Stimulated activated CD8-positive, alpha-beta memory T cell treated with anti-CD3 and anti-CD28 coated beads, Interleukin-7, amount 100 ng/mL, for 48 hours (primary cell): ENCODE data around the gene BECN2.
"Not testable (repeated sequence)": the region's sequence is repeated elsewhere in the genome, so short reads cannot be mapped to it uniquely, and the experiment has no call there.

Experiments
- DNase-seq, 2 donors: peaks; one replicate each; pipeline ENCODE4 v3.0.0-alpha.2; 2020; ENCODE audit warnings: low read depth in 1 of 2; ENCODE audit errors: extremely low read depth in 1 of 2

BECN2 gene

DNA sequence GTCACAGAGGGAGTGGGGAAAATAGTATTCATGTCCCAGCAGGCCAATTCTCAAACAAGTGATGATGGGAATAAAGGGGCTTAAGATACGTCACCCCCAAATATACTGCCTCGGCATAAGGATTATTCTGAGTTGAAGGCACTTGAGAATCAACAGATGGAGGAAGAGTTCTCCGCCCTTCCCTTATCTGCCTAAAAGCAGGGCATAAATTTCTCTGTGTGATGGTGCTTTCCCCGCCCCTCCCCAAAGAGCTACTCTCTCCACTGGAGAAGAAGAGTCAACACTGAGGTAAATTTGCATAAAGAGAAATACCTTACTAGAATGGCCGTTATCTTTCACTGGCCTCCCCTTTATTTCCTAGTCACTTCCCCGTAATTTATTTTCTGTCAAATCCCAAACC lies 18.7 kb downstream of the BECN2 start:
- DNase-seq, result no peak

DNA sequence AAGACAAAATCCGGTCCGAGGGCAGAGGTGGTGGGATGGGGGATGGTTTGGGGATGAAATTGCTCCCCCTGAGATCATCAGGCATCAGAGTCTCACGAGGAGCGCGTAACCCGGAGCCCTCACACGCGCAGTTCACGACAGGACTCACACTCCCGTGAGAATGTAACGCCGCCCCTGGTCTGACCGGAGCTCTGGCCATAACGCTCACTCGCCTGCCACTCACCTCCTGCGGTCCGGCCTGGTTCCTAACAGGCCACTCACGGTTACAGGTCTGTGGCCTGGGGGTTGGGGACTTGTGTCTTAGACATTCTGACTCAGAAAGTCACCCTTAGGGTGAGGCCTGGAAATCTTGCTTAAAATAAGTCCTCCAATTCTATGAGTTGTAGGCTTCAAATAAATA lies 21.5 kb downstream of the BECN2 start:
- DNase-seq, result no peak

DNA sequence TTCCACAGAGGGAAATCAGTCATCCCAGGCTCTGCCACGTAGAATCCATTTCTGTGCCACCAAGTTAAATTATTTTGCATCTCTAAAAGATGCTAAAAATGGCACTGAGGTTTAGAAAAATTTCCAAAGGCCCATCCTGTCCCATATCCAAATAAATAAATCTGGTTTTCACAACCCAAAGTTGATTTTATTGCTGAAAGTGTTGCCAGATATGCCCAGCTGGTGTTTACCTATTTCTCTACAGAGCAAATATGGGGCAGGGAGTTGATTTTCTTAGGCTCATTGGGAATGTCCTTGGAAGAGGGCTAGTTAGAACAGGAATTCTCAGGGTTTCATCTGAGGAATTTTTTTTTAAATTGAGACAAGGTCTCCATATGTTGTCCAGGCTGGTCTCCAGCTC lies 22.4 kb downstream of the BECN2 start:
- no peak for DNase-seq

DNA sequence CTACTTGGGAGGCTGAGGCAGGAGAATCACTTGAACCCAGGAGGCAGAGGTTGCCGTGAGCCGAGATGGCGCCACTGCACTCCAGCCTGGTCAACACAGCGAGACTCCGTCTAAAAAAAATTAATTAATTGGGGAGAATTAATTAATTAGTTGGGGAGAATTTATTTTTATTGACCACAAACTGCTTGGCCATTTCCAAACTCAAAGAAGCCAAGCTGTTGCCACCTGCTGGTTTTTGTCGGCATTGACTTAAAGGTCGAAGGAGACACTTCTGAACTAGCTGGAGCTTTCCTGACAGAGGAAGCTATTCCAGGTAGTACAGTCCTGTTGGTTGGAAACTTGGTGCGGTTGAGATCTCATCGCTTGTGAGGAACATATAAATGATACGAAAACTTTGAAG lies 28.2 kb downstream of the BECN2 start:
- DNase-seq, result no peak

DNA sequence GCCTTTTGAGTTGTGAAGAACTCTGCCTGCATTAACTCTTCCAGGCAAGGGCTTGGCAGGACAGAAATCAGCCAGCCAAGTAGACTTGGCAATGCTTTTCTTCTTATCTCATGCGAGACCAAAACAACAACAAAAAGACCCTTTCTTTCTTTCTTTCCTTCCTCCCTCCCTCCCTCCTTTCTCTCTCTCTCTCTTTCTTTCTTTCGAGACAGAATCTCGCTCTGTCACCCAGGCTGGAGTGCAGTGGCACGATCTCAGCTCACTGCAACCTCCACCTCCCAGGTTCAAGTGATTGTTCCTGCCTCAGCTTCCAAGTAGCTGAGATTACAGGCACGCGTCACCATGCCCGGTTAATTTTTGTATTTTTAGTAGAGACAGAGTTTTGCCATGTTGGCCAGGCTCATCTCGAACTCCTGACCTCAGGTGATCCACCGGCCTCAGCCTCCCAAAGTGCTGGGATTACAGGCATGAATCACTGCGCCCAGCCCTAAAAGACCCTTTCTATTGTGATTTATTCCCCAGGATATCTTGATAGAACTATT lies 30.9 kb downstream of the BECN2 start:
- DNase-seq, result not testable (repeated sequence)

DNA sequence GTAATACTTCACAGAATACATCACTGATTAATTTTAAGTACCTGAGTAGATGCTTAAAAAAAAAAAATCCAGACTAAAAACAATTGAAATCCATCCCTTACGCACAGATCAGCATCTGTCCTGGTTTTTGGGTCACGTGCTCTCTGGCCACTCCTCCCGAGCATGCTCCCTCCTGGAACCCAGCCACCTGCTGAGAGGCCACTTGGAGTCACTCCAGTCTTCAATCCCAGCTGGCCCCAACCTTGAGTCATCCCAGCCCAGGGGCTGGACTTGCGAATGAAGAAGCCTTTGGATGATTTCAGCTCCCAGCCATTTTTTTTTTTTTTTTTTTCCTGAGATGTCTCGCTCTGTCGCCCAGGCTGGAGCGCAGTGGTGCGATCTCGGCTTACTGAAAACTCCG lies 32.5 kb downstream of the BECN2 start:
- DNase-seq, result no peak

DNA sequence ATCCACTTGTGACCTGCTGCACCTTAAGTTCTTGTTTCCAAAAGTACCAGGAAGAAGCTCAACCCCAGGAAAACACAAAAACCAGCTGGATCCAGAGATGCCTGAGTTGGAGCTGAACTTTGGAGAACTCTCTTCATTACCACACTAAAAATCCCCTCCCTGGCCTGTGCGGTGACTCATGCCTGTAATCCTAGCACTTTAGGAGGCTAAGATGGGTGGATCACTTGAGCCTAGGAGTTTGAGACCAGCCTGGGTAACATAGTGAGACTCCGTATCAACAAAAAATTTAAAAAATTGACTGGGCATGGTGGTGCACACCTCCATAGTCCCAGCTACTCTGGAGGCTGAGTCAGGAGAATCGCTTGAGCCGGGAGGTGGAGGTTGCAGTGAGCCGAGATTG lies 35.2 kb downstream of the BECN2 start:
- DNase-seq, result no peak

DNA sequence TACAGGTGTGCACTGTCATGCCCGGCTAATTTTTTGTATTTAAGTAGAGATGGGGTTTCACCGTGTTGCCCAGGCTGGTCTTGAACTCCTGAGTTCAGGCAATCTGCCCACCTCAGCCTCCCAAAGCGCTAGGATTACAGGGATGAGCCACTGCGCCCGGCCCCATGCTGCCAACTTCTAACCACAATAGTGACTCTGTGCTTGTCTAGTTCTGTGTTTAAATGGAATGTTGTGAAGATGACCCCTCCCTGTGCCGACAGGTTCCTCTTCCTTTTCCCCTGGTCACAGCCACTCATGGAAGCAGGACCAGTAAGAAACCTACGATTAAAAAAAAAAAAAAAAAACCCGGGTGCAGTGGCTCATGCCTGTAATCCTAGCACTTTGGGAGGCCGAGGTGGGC lies 36.6 kb downstream of the BECN2 start:
- no peak for DNase-seq

DNA sequence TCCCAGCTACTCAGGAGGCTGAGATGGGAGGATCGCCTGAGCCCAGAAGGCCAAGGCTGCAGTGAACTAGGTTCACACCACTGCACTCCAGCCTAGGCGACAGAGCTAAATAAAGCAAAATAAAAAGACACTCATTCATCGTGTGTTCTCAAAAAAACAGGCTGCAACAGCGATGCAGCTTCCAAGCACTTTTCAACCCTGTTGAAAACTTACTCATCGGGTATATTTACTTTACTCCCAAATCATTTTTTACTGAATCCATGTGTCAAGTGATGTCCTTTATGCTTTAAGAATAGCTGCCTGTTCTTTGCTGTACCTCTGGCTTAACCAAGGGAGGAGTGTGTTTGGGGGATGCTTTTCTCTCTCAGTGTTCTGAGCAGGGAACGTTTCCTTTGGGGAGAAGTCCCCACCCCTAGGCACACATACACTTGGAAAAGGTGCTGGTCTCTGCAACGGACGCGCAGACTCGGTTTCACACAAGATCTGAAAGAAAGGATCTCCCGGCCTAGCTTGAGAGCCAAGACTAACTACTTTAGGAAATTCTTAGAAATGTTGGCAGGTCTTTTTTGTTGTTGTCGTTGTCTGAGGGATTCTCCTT lies 39.9 kb downstream of the BECN2 start:
- DNase-seq, result no peak

DNA sequence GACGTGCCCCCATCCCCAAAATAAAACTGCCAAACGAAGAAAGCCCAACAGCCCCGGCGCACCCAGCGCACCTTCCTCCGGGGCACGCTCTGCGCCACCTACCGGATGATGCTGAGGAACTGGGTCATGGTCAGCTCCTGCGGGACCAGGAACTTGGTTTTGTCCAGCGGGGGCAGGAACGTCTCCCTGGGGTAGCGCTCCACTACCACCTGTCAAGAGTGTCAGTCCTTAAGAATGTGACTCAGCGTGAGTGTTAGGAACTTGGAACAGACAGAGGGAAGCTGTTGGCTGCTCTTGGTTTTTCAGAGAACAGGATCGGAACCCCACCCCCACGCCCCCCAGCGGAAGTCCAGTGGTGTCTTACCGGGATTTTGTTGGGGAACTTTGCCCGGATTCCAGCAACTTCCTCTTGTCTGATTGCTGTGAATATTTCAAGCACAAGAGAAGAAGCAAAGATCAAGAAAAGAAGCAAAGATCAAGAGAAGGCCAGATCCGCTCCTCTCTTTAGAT lies 40.9 kb downstream of the BECN2 start:
- peak; percentile 17 to 21 for DNase-seq

DNA sequence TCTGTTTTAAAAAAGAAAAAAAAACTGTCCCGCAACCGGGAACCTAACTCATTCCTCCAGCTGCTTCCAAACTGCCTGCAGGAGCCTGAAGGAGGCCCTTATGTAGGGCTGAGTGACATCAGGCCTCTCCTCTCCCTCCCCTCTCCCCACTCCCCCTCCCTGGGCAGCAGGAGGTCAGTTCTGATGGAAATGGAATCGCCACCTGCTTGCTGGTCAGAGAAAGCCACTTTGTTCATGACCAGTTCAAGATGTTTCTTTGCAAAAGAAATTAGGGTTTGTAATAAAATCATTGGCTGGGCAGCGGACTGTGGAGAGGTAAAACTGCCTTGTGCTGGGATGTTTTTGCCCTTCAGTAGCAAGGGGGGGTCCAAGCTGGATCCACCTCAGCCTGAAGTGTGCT lies 41.5 kb downstream of the BECN2 start, which contains the start of gene MAP1LC3C:
Gene MAP1LC3C, minus strand, starts transcription at position 73 of the 400 bp plus-strand sequence. CDS start 90 bp downstream, outside the sequence.
- DNase-seq, result no peak

DNA sequence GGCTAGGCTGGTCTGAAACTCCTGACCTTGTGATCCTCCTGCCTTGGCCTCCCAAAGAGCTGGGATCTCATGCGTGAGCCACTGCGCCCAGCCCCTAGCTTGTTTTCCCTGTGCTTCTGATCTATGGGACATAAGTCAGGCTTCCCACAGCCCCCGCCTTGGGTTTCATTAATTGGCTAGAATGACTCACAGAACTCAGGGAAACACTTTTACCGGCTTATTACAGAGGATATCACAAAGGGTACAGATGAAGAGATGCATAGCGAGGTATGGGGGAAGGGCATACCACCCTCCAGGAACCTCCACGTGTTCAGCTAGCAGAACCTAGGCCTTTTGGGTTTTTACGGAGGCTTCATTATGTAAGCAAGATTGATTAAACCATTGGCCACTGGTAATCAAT lies 42.9 kb downstream of the BECN2 start:
- no peak for DNase-seq

DNA sequence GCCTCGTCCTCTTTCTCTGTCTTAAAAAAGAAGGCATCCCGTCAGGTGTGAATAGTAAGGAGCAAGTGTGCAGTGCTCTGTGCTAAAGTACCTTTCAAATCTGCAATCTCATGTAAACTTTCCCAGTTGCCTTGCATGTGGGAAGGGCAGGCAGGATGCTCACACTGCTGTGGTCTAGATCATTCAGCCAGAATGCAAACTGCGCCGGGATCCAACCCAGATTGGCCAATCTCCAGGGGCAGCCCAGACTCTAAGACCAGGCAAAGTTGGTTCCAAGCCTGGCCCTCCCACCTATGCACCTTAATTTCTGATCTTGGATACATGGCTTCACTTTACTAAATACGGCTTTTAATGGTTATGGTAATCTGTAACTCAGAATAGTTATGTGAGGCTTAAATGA lies 44.5 kb downstream of the BECN2 start:
- no peak for DNase-seq

DNA sequence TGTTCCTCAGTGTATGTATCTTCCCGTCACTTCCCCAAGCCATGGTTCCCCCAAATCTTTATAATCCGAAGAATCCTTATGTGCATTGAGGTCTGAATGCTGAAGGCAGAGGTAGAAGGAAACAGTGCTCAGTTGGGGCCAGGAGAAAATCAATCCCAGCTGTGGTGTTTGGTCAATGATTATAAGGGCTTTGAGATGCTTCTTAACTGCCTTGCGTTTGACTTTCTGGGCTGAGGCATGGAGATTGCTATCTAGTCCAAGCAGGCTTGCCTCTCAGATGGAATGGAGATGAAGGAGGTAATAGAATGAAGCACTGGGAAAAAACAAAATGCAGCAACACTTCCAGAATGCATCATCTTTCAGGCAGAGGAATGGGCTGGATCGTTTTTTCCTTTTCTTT lies 44.9 kb downstream of the BECN2 start:
- DNase-seq, result no peak

DNA sequence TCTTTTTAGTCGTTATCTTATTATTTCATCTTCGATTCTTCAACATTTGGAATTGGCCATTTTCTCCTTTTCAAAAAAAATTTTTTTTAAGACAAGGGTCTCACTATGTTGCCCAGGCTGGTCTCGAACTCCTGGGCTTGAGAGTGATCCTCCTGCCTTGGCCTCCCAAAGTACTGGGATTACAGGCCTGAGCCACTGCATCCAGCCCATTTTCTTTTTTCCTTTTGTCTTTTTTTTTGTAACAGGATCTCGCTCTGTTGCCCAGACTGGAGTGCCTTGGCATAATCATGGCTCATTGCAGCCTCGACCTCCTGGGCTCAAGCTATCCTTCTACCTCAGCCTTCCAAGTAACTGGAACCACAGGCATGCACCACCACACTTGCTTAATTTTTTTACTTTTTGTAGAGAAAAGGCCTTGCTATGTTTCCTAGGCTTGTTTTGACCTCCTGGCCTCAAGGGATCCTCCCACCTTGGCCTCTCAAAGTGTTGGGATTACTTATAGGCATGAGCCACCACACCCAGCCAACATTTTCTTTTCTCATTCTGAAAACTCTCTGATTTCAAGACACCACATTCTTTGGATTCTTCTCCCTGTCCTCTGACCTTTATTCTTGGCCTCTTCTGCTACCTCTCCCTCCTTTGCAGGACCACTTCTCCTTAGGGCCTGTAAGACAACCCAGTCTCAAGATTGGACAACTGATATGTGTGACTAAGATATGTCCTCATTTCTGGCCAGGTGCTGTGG lies 47.4 kb downstream of the BECN2 start:
- no peak for DNase-seq

DNA sequence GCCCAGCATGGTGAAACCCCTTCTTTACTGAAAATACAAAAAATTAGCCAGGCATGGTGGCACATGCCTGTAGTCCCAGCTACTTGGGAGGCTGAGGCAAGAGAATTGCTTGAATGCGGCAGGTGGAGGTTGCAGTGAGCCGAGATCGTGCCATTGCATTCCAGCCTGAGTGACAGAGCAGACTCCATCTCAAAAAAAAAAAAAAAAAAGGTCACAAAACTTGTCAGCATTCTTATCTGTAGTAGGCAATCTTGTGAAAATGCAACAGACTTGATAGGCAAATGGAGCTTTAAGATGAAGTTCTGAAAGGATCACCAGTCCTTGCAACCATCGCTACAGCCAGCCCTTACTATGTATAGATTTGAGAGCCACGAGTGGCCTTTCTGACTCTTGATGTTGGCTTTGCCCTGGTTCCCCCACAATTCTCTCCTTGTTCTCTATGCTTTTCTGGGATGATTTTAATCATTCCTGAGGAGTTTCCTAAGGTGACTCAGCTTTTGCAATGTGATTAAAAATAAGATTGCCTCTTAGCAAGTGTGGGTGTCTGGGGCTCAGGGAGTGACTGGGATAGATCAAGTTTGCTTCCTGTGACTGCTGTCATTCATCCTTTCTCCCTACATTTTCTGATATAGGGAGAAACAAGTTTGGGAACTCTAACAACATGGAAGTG lies 48.4 kb downstream of the BECN2 start:
- DNase-seq, result no peak

DNA sequence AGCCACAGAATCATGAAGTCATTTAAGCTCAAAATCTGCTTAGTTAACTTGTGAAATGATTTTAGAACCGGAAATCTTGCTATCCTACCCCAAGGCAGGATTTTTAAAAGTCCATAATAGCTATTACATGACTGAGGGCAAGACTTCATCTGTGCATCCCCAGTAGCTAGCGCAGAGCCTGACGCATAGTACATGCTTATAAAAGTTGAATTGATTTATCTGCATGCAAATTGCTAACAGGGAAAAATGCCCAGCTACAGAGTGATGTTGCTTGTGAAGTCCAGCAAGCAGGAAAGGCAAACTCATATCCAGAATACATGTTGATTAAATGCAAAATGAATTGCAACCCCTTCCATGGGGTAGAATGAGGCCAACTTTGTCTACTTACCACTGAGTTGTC lies 49.4 kb downstream of the BECN2 start:
- no peak for DNase-seq
